Glutamatergic neuron (in vitro differentiated cells): ENCODE data around the gene EIF5. TPM values are rescaled to one million over a fixed set of nuclear protein-coding genes. Genes with fewer than 3 reads are reported as not detected.

Experiments used
- DNase-seq: peaks from one replicate; pipeline ENCODE4 v3.0.0; 2022
- H3K27ac Mint-ChIP-seq: one replicate; pipeline ENCODE4 v1.8.0; 2020; ENCODE audit warnings: mild to moderate bottlenecking, mixed read lengths, inconsistent platforms; ENCODE audit not compliant: unreplicated experiment
- H3K27me3 Mint-ChIP-seq: one replicate; pipeline ENCODE4 v1.8.0; 2020; ENCODE audit warnings: mild to moderate bottlenecking, moderate library complexity, mixed read lengths, inconsistent platforms; ENCODE audit not compliant: unreplicated experiment
- H3K36me3 Mint-ChIP-seq: one replicate; pipeline ENCODE4 v1.8.0; 2020; ENCODE audit warnings: mild to moderate bottlenecking, mixed read lengths, inconsistent platforms; ENCODE audit not compliant: unreplicated experiment
- H3K4me1 Mint-ChIP-seq: one replicate; pipeline ENCODE4 v1.8.0; 2020; ENCODE audit warnings: mild to moderate bottlenecking, low read depth, mixed read lengths, inconsistent platforms; ENCODE audit not compliant: unreplicated experiment
- H3K4me3 Mint-ChIP-seq: one replicate; pipeline ENCODE4 v1.8.0; 2020; ENCODE audit warnings: mild to moderate bottlenecking, mixed read lengths, inconsistent platforms; ENCODE audit not compliant: unreplicated experiment
- H3K9me3 Mint-ChIP-seq: one replicate; pipeline ENCODE4 v1.8.0; 2020; ENCODE audit warnings: mild to moderate bottlenecking, moderate library complexity, mixed read lengths, inconsistent platforms; ENCODE audit not compliant: unreplicated experiment
- total RNA-seq: library from RNA; stranded (reverse); fragmentation: NEBNext Ultra II Directional; extraction: Animal tissue kit (Norgen Biotek cat#: 25700); gene quantifications from one replicate; pipeline ENCODE4 v1.2.1, GENCODE V29; 2021; ENCODE audit not compliant: unreplicated experiment
- TF ChIP-seq, protein P1 (sequence below): fragments of 200-600 bp; sonication (generic); IDR thresholded peaks from one replicate; pipeline ENCODE4 v1.5.0; 2021; ENCODE audit not compliant: partially characterized antibody, unreplicated experiment

EIF5 gene
- total RNA-seq, 1 donor from 2014 or later, result 232 TPM

- DNase-seq, result no peak
- TF ChIP-seq, protein P1, sequence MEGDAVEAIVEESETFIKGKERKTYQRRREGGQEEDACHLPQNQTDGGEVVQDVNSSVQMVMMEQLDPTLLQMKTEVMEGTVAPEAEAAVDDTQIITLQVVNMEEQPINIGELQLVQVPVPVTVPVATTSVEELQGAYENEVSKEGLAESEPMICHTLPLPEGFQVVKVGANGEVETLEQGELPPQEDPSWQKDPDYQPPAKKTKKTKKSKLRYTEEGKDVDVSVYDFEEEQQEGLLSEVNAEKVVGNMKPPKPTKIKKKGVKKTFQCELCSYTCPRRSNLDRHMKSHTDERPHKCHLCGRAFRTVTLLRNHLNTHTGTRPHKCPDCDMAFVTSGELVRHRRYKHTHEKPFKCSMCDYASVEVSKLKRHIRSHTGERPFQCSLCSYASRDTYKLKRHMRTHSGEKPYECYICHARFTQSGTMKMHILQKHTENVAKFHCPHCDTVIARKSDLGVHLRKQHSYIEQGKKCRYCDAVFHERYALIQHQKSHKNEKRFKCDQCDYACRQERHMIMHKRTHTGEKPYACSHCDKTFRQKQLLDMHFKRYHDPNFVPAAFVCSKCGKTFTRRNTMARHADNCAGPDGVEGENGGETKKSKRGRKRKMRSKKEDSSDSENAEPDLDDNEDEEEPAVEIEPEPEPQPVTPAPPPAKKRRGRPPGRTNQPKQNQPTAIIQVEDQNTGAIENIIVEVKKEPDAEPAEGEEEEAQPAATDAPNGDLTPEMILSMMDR, result no peak
- no peak overlapping the region for H3K27ac Mint-ChIP-seq
- H3K9me3 Mint-ChIP-seq, result peaks cover 8% of the 10 kb centered on the region
- peaks cover 11% of the 10 kb centered on the region for H3K4me1 Mint-ChIP-seq
- no peaks in the 10 kb centered on the region for H3K36me3 Mint-ChIP-seq
- H3K4me3 Mint-ChIP-seq, result no peak overlapping the region
- H3K27me3 Mint-ChIP-seq, result peaks cover 7% of the 10 kb centered on the region
Measured at GRCh38 chr14:103390605-103391004, 56.6 kb downstream of the EIF5 start.

GRCh38 chr14:103391048-103391447, 57.0 kb downstream of the EIF5 start:
- no peaks in the 10 kb centered on the region for H3K36me3 Mint-ChIP-seq
- H3K27ac Mint-ChIP-seq, result no peak overlapping the region
- H3K4me3 Mint-ChIP-seq, result no peak overlapping the region
- no peak for DNase-seq
- TF ChIP-seq, protein P1, result peak; percentile 82
- peaks cover 5% of the 10 kb centered on the region for H3K9me3 Mint-ChIP-seq
- peaks cover 4% of the 10 kb centered on the region for H3K27me3 Mint-ChIP-seq
- peaks cover 15% of the 10 kb centered on the region for H3K4me1 Mint-ChIP-seq

DNA sequence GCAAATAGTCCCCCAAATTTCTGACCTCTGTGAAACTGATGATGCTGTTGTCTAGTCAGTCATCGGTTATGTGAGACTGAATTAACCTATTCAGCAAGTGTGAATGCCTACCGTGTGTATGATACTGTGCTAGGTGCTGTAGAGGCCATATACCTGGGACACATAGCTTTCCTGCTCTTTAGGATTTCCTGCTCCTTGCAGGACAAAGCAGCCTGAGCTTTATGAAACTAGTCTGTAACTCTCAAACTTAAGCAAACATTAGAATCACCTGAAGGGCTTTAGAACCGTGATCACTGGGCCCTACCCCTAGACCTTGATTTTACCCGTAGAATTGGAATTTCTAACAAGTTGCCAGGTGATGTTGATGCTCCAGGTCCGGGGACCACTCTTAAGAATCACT, 58.1 kb downstream of the EIF5 start:
- H3K36me3 Mint-ChIP-seq, result no peaks in the 10 kb centered on the region
- no peak for DNase-seq
- no peak overlapping the region for H3K4me3 Mint-ChIP-seq
- no peaks in the 10 kb centered on the region for H3K9me3 Mint-ChIP-seq
- TF ChIP-seq, protein P1, result no peak
- H3K27ac Mint-ChIP-seq, result no peak overlapping the region
- peaks cover 15% of the 10 kb centered on the region for H3K4me1 Mint-ChIP-seq
- H3K27me3 Mint-ChIP-seq, result no peaks in the 10 kb centered on the region

GRCh38 chr14:103392572-103392971, 58.5 kb downstream of the EIF5 start:
- Mint-ChIP-seq H3K4me3 (no peak overlapping the region), H3K27ac (no peak overlapping the region), H3K36me3 (no peaks in the 10 kb centered on the region), H3K27me3 (no peaks in the 10 kb centered on the region), H3K4me1 (peaks cover 14% of the 10 kb centered on the region), H3K9me3 (no peaks in the 10 kb centered on the region)
- TF ChIP-seq, protein P1, result no peak
- no peak for DNase-seq

DNA sequence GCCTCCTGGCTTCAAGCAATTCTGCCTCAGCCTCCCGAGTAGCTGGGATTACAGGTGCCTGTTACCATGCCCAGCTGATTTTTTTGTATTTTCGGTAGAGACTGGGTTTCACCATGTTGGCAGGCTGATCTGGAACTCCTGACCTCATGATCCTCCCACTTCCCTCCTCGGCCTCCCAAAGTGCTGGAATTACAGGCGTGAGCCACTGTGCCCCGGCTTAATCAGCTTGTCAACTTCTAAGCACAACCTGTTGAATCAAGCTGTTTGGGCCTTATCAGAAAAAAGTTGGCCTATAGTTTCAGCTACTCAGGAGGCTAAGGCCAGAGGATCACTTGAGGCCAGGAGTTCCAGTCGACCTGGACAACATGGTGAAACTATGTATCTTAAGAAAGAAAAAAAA, 59.0 kb downstream of the EIF5 start:
- Mint-ChIP-seq H3K4me1 (peaks cover 19% of the 10 kb centered on the region), H3K9me3 (no peaks in the 10 kb centered on the region), H3K27me3 (no peaks in the 10 kb centered on the region), H3K36me3 (no peaks in the 10 kb centered on the region), H3K27ac (no peak overlapping the region), H3K4me3 (no peak overlapping the region)
- TF ChIP-seq, protein P1, result no peak
- no peak for DNase-seq
